KOPT-K1 (cell line): ENCODE results near the gene SLC4A1.

Experiments used
- H3K27ac ChIP-seq: fragments of 200-600 bp; sonication (generic); 2 replicates; pipeline ENCODE4 v1.5.1; 2016; ENCODE audit warnings: antibody characterized with exemption, mild to moderate bottlenecking, low read depth, low read length; ENCODE audit not compliant: poor library complexity, severe bottlenecking
- H3K36me3 ChIP-seq: fragments of 200-600 bp; sonication (generic); 2 replicates; pipeline ENCODE4 v1.5.1; 2017; ENCODE audit warnings: antibody characterized with exemption, mild to moderate bottlenecking, low read length, moderate library complexity; ENCODE audit not compliant: insufficient read depth
- H3K9me3 ChIP-seq: fragments of 200-600 bp; sonication (generic); 2 replicates; pipeline ENCODE4 v1.5.1; 2017; ENCODE audit warnings: antibody characterized with exemption, low read length, mild to moderate bottlenecking; ENCODE audit not compliant: insufficient read depth, poor library complexity, severe bottlenecking

Gene SLC4A1

GRCh38 chr17:44222112-44222869 is 45.6 kb downstream of the SLC4A1 start:
- Histone ChIP-seq H3K27ac (no peak overlapping the region), H3K9me3 (no peaks in the 10 kb centered on the region), H3K36me3 (no peaks in the 10 kb centered on the region)

- H3K9me3 ChIP-seq = no peaks in the 10 kb centered on the region
- H3K36me3 ChIP-seq = peaks cover 2% of the 10 kb centered on the region; the same call in 1 of the 2 replicates
Observed at GRCh38 chr17:44221862-44222111, 46.1 kb downstream of the SLC4A1 start.

GRCh38 chr17:44221084-44221861 is 46.7 kb downstream of the SLC4A1 start:
- H3K27ac ChIP-seq = peak overlapping the region; percentile 97
- H3K36me3 ChIP-seq = peaks cover 7% of the 10 kb centered on the region; the same call in 1 of the 2 replicates
- H3K9me3 ChIP-seq = no peaks in the 10 kb centered on the region

More at GRCh38 chr17:44221862-44222111, 46.1 kb downstream of the SLC4A1 start:
- no peak overlapping the region for H3K27ac ChIP-seq

GRCh38 chr17:44220213-44221083 is 47.5 kb downstream of the SLC4A1 start:
- Histone ChIP-seq H3K9me3 (no peaks in the 10 kb centered on the region), H3K36me3 (peaks cover 15% of the 10 kb centered on the region), H3K27ac (peak overlapping the region; percentile 97)

- Histone ChIP-seq H3K9me3 (no peaks in the 10 kb centered on the region), H3K27ac (peak within 1 kb of the TSS; percentile 97), H3K36me3 (peaks cover 22% of the 10 kb centered on the region)
Observed at GRCh38 chr17:44219616-44220212, 48.2 kb downstream of the SLC4A1 start, which contains the start of gene UBTF. Gene UBTF (minus strand): TSS chr17:44219675. CDS start chr17:44218229, 1,446 bp downstream.

- Histone ChIP-seq H3K9me3 (no peaks in the 10 kb centered on the region), H3K27ac (peak overlapping the region; percentile 97), H3K36me3 (peaks cover 28% of the 10 kb centered on the region)
Observed at GRCh38 chr17:44219108-44219615, 48.8 kb downstream of the SLC4A1 start.

- peak overlapping the region; percentile 97 for H3K27ac ChIP-seq
- H3K9me3 ChIP-seq = no peaks in the 10 kb centered on the region
- peaks cover 34% of the 10 kb centered on the region for H3K36me3 ChIP-seq
Observed at GRCh38 chr17:44218344-44219107, 49.4 kb downstream of the SLC4A1 start.

GRCh38 chr17:44217738-44218343 is 50.1 kb downstream of the SLC4A1 start:
- Histone ChIP-seq H3K36me3 (peaks cover 41% of the 10 kb centered on the region), H3K9me3 (no peaks in the 10 kb centered on the region), H3K27ac (peak overlapping the region; percentile 97)

GRCh38 chr17:44216694-44217093 is 51.2 kb downstream of the SLC4A1 start:
- H3K27ac ChIP-seq = peak overlapping the region; percentile 97
- H3K36me3 ChIP-seq = peaks cover 52% of the 10 kb centered on the region
- H3K9me3 ChIP-seq = no peaks in the 10 kb centered on the region

- Histone ChIP-seq H3K27ac (peak overlapping the region; percentile 97), H3K9me3 (no peaks in the 10 kb centered on the region), H3K36me3 (peaks cover 58% of the 10 kb centered on the region)
Observed at GRCh38 chr17:44216173-44216572, 51.8 kb downstream of the SLC4A1 start.

- Histone ChIP-seq H3K36me3 (peaks cover 68% of the 10 kb centered on the region), H3K9me3 (no peaks in the 10 kb centered on the region), H3K27ac (peak overlapping the region; percentile 97)
Observed at GRCh38 chr17:44214896-44215295, 53.0 kb downstream of the SLC4A1 start.

- Histone ChIP-seq H3K9me3 (no peaks in the 10 kb centered on the region), H3K27ac (peak overlapping the region; percentile 27), H3K36me3 (peaks cover 75% of the 10 kb centered on the region)
Observed at GRCh38 chr17:44214230-44214494, 53.8 kb downstream of the SLC4A1 start.

- Histone ChIP-seq H3K9me3 (no peaks in the 10 kb centered on the region), H3K27ac (peak overlapping the region; percentile 27), H3K36me3 (peaks cover 80% of the 10 kb centered on the region)
Observed at GRCh38 chr17:44213403-44214229, 54.3 kb downstream of the SLC4A1 start.
